Endodermal cell (in vitro differentiated cells): ENCODE data around the gene ANTXRL. TPM values are rescaled to one million over a fixed set of nuclear protein-coding genes. Genes with fewer than 3 reads are reported as not detected.
A peak's percentile ranks its signal among the peaks of the same experiment; 100 is the strongest.
"Not testable (repeated sequence)": the region's sequence is repeated elsewhere in the genome, so short reads cannot be mapped to it uniquely, and the experiment has no call there.

Source experiments
- DNase-seq: peaks from one replicate; pipeline ENCODE4 v3.0.0-alpha.2; 2017
- H3K27ac ChIP-seq: 2 replicates; pipeline ENCODE4 v1.5.1; 2013; ENCODE audit warnings: mild to moderate bottlenecking, low read depth, low read length, moderate library complexity
- H3K27me3 ChIP-seq: 2 replicates; pipeline ENCODE4 v1.6.1; 2013; ENCODE audit warnings: mild to moderate bottlenecking, low read length, moderate library complexity; ENCODE audit not compliant: insufficient read depth, control insufficient read depth, poor library complexity, severe bottlenecking
- H3K36me3 ChIP-seq: 2 replicates; pipeline ENCODE4 v1.7.0; 2013; ENCODE audit warnings: mild to moderate bottlenecking, low read length, moderate library complexity; ENCODE audit not compliant: control insufficient read depth, insufficient read depth
- H3K4me1 ChIP-seq: one replicate; pipeline ENCODE4 v1.7.0; 2013; ENCODE audit warnings: low read length; ENCODE audit not compliant: control insufficient read depth, insufficient read depth
- H3K4me3 ChIP-seq: 2 replicates; pipeline ENCODE4 v1.5.1; 2013; ENCODE audit warnings: mild to moderate bottlenecking, low read length, moderate library complexity
- H3K9ac ChIP-seq: 2 replicates; pipeline ENCODE4 v1.6.1; 2013; ENCODE audit warnings: mild to moderate bottlenecking, low read length, moderate library complexity; ENCODE audit not compliant: poor library complexity, severe bottlenecking; ENCODE audit errors: extremely low read depth
- H3K9me3 ChIP-seq: 2 replicates; pipeline ENCODE4 v1.6.1; 2013; ENCODE audit warnings: mild to moderate bottlenecking, low read length, moderate library complexity; ENCODE audit not compliant: control insufficient read depth
- H3K27ac Mint-ChIP-seq: 2 replicates; pipeline ENCODE4 v1.8.0; 2020; ENCODE audit warnings: mixed read lengths
- H3K27me3 Mint-ChIP-seq: 2 replicates; pipeline ENCODE4 v1.8.0; 2021; ENCODE audit warnings: mild to moderate bottlenecking, mixed read lengths; ENCODE audit not compliant: insufficient read depth
- H3K36me3 Mint-ChIP-seq: 2 replicates; pipeline ENCODE4 v1.8.0; 2020; ENCODE audit warnings: low read depth, mixed read lengths
- H3K4me1 Mint-ChIP-seq: 2 replicates; pipeline ENCODE4 v1.8.0; 2020; ENCODE audit warnings: mixed read lengths
- H3K4me3 Mint-ChIP-seq: 2 replicates; pipeline ENCODE4 v1.8.0; 2020; ENCODE audit warnings: mild to moderate bottlenecking, moderate library complexity, mixed read lengths
- H3K9me3 Mint-ChIP-seq: 2 replicates; pipeline ENCODE4 v1.8.0; 2020; ENCODE audit warnings: mild to moderate bottlenecking, mixed read lengths
- WGBS, 2 experiments: methylation state at CpG; one replicate each; pipeline versions ENCODE4 v1.1.5 to v1.1.7; 2013; ENCODE audit warnings: missing lambda C conversion rate in 2 of 2, mixed read lengths in 1 of 2; ENCODE audit not compliant: insufficient coverage in 1 of 2, insufficient read length in 1 of 2; 5-methylcytosine and 5-hydroxymethylcytosine counted together
- total RNA-seq, 2 donors: library from RNA; stranded (reverse); fragmentation: NEBNext Ultra II Directional in 1 of 2; extraction: Animal tissue kit (Norgen Biotek cat#: 25700) in 1 of 2; gene quantifications; 2 replicates in 1 of 2; 3 replicates in 1 of 2; pipeline ENCODE4 v1.2.1, GENCODE V29; 2021
- TF ChIP-seq, protein P1 (sequence below): fragments of 200-600 bp; sonication (generic); conservative IDR thresholded peaks from 2 replicates; pipeline ENCODE4 v1.5.0; 2021; ENCODE audit warnings: antibody characterized with exemption, mild to moderate bottlenecking

The ANTXRL gene
- total RNA-seq, 2 donors from 2014 or later: not detected

DNA sequence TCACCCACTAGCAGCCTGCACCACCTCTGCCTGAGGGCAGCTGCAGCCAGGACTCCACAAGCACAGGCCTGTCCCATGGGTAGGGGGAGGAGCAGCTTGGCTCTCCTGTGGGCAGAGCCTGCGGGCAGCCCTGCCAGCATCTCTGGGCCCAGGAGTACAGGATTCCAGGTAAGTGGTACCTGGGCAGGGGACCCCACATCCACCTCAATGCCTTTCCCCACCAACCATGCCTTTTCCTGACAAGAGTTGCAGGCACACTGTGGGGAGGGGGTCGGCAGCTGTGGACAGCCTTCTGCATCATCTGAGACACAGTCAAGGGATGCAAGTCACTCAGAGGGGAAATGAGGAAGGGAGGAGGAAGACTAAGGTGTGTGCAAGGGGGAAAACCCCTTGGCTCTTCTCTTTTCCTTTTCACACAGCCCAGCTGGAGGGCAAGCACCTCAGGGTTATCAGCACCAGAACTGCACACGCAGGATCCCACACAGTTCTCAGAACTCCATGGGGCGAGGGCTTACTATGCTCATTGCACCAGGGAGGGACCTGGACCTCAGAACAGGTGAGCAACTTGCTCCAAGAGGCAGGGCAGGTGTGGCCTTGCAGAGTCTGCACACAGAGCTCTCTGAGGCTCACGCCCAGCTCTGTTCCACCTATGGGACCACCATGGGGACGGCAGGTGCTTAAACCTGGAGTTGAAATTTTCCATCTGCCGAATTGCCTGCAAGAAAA lies 16.5 kb upstream of the ANTXRL start:
- peaks cover 11% of the 10 kb centered on the region for H3K4me1 Mint-ChIP-seq
- no peaks in the 10 kb centered on the region for H3K36me3 Mint-ChIP-seq
- Histone ChIP-seq H3K27me3 (no peaks in the 10 kb centered on the region), H3K9me3 (no peaks in the 10 kb centered on the region), H3K4me1 (no peaks in the 10 kb centered on the region), H3K36me3 (no peaks in the 10 kb centered on the region), H3K9ac (no peak overlapping the region), H3K27ac (no peak overlapping the region), H3K4me3 (no peak overlapping the region)
- no peaks in the 10 kb centered on the region for H3K9me3 Mint-ChIP-seq
- H3K27ac Mint-ChIP-seq: no peak overlapping the region
- DNase-seq: no peak
- WGBS, 2 experiments: 77 to 100% methylated on average over 3 to 6 of the region's 7 CpGs
- no peaks in the 10 kb centered on the region for H3K27me3 Mint-ChIP-seq
- TF ChIP-seq, protein P1, sequence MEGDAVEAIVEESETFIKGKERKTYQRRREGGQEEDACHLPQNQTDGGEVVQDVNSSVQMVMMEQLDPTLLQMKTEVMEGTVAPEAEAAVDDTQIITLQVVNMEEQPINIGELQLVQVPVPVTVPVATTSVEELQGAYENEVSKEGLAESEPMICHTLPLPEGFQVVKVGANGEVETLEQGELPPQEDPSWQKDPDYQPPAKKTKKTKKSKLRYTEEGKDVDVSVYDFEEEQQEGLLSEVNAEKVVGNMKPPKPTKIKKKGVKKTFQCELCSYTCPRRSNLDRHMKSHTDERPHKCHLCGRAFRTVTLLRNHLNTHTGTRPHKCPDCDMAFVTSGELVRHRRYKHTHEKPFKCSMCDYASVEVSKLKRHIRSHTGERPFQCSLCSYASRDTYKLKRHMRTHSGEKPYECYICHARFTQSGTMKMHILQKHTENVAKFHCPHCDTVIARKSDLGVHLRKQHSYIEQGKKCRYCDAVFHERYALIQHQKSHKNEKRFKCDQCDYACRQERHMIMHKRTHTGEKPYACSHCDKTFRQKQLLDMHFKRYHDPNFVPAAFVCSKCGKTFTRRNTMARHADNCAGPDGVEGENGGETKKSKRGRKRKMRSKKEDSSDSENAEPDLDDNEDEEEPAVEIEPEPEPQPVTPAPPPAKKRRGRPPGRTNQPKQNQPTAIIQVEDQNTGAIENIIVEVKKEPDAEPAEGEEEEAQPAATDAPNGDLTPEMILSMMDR: no peak
- no peak overlapping the region for H3K4me3 Mint-ChIP-seq

DNA sequence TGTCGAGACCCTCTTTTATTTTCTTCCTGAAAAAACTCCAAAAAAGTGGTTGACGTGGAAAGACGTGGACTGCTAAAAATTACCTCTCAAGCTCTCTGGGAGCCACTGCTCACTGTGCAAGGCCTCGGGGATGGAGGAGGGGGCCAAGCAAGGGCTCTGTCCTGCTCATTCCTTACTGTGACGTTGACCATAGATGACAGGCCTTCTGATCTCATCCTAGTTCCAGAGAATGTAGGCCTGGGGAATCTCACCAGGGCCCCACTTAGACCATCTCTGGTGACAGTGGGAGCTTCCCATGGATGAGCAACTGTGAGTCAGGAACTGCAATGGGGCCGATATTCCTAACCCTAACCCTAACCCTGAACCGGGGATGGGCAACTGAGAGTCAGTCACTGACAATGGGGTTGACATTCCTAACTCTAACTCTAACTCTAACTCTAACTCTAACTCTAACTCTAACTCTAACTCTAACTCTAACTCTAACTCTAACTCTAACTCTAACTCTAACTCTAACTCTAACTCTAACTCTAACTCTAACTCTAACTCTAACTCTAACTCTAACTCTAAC lies 15.8 kb upstream of the ANTXRL start:
- not testable (repeated sequence) for H3K27ac Mint-ChIP-seq, H3K27ac ChIP-seq, H3K9me3 Mint-ChIP-seq, H3K27me3 Mint-ChIP-seq, H3K36me3 ChIP-seq, H3K4me3 Mint-ChIP-seq, H3K36me3 Mint-ChIP-seq, DNase-seq, H3K4me1 ChIP-seq, H3K9me3 ChIP-seq, H3K9ac ChIP-seq, H3K27me3 ChIP-seq, H3K4me3 ChIP-seq
- H3K4me1 Mint-ChIP-seq: peaks cover 11% of the 10 kb centered on the region
- WGBS, 2 experiments: 92 to 94% methylated on average over 7 of the region's 7 CpGs

DNA sequence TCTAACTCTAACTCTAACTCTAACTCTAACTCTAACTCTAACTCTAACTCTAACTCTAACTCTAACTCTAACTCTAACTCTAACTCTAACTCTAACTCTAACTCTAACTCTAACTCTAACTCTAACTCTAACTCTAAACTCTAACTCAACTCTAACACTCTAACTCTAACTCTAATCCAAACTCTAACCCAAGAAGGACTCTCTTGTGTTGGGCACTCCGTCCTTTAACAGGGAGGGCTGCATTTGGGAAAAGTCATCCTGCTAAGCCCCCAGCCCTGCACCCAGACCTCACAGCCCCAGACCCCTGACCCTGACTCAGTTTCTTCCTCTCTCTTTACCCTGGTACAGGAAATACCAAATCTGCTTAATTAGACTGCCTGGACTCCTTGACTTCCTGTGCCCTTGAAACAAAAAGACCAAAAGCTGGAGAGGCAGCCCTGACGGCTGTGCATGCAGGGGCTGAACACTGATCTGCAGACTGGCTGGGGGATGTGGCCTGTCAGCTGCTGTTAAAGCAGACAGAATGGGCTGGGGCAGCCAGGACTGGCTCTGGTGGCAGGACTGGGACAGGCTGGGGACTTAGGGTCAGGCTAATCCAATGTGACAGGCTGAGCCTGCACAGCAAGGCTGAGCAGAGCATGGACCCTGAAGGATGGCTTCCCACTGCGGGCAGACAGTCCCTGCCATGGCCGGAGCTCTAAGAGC lies 14.8 kb upstream of the ANTXRL start:
- not testable (repeated sequence) for H3K27me3 Mint-ChIP-seq, H3K27me3 ChIP-seq, H3K9me3 Mint-ChIP-seq, H3K27ac ChIP-seq, DNase-seq, H3K36me3 ChIP-seq, H3K9ac ChIP-seq, H3K4me3 Mint-ChIP-seq, H3K4me3 ChIP-seq, H3K9me3 ChIP-seq, H3K36me3 Mint-ChIP-seq, H3K27ac Mint-ChIP-seq, H3K4me1 ChIP-seq
- H3K4me1 Mint-ChIP-seq: peaks cover 11% of the 10 kb centered on the region
- WGBS, 2 experiments: 48 to 100% methylated on average over 1 to 4 of the region's 4 CpGs

DNA sequence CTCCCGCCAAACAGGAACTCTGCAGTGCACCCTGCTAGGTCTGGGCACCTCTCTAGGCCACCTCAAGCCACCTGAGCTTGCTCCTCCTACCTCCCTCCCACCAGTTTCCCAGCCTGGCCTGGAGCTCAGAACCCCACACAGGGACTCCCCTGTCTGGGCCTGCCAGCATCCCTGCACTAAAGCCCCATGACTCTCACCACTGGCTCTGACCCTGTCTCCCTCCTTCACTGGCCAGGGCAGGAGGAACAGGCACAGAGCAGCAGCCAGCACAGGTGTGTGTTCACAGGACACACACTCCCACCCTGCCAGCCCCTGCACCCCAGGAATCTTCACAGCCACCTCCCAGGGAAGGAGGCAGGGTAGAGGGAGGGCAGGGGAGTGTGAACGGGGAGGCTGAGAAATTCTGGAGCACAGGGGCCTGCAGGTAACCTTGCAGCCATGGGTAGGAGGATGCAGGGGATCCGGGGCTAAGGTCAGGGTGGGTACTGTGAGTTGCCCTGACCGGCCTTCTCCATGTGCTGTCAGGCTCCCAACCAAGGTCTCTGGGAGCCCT lies 13.9 kb upstream of the ANTXRL start:
- TF ChIP-seq, protein P1: no peak
- H3K27me3 ChIP-seq: no peaks in the 10 kb centered on the region
- no peak overlapping the region for H3K4me3 ChIP-seq
- Mint-ChIP-seq H3K27me3 (peaks cover 7% of the 10 kb centered on the region), H3K4me1 (peaks cover 11% of the 10 kb centered on the region), H3K9me3 (no peaks in the 10 kb centered on the region), H3K36me3 (no peaks in the 10 kb centered on the region), H3K4me3 (no peak overlapping the region), H3K27ac (peak overlapping the region; percentile 48)
- 44 to 68% methylated on average over 2 to 4 of the region's 4 CpGs for WGBS, 2 experiments
- no peaks in the 10 kb centered on the region for H3K9me3 ChIP-seq
- H3K9ac ChIP-seq: no peak overlapping the region
- DNase-seq: no peak
- no peak overlapping the region for H3K27ac ChIP-seq
- no peaks in the 10 kb centered on the region for H3K36me3 ChIP-seq
- H3K4me1 ChIP-seq: no peaks in the 10 kb centered on the region
